ENCODE measurements around the gene NTM.

- no peak for TF ChIP-seq CTCF (IDR thresholded peaks at IDR 0.05)
- no peak for TF ChIP-seq POLR2A (IDR thresholded peaks at IDR 0.05)
These were observed 94.0 kb downstream of the NTM start for GRCh38 chr11:131464461-131464860.

All from transverse colon (tissue), 3 donors.